ENCODE results near the gene LACC1. TPM values are rescaled to one million over a fixed set of nuclear protein-coding genes. Genes with fewer than 3 reads are reported as not detected.

Gene LACC1
- total and polyA plus RNA-seq, 2 of the 13 experiments (the other 11 are each of a cell fraction or from before 2014, with no cell fraction given) = 0.92 to 1.7 TPM

DNA sequence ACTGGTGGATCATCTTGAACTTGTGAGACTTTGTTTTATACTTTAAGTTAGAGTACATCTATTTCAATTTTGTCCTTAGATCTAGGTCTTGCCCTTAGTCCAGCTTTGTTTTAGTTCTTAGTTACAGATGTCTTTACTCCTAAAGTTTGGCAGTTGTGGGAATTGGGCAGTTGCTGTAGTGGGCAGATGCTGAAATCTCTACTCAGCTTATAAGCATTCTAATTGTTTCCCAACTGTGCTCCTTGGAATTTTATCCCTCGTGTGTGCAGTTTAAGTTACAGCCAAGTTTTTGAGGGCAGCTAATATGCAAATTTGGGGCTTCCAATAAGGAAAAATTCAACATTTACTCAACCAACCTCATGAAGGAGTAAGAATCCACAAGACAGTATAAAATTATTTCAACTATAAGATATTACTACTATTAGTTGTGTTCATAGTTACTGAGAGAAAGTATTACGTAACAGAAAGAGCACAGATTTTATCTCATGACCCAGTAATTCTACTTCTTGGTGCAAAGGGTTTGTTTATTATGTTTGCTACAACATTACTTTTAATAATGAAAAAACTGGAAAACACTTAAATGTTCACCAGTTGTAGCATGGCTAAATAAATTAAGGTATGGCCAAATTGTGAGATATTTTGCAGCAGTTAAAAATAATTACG lies 33.1 kb upstream of the LACC1 start:
- no peak for DNase-seq (ENCODE audit: low spot score)
- no peak for FAIRE-seq
- Histone ChIP-seq H3K36me3 (replicated peaks in 1 of 2; ENCODE audit: control insufficient read depth in 1 of 2, insufficient read depth in 2 of 2, low read length in 2 of 2) (no peaks in the 10 kb centered on the region), H3K9me3 (ENCODE audit: low read length) (peaks cover 23% of the 10 kb centered on the region), H3K4me1 (ENCODE audit: insufficient read depth, low read length) (peaks cover 23% of the 10 kb centered on the region), H3K9ac (ENCODE audit: insufficient read depth, low read depth, low read length) (no peak overlapping the region), H4K20me1 (ENCODE audit: insufficient read depth, low read length) (no peaks in the 10 kb centered on the region), H3K4me3 (replicated peaks in 1 of 3; ENCODE audit: insufficient read depth in 1 of 3, low read depth in 2 of 3, low read length in 3 of 3) (no peak overlapping the region), H3K4me2 (ENCODE audit: low read depth, low read length) (no peak overlapping the region), H3K27me3 (ENCODE audit: control insufficient read depth in 1 of 2, insufficient read depth in 2 of 2, low read length in 2 of 2) (no peaks in the 10 kb centered on the region), H3K79me2 (ENCODE audit: insufficient read depth, low read length) (no peaks in the 10 kb centered on the region), H2AFZ (ENCODE audit: low read length) (no peak overlapping the region), H3K27ac (ENCODE audit: extremely low read length, insufficient read depth, low read length) (no peak overlapping the region)
- 83% methylated on average over 3 of the region's 3 CpGs for WGBS (ENCODE audit: low lambda C conversion rate)
- ChIA-PET CTCF (ENCODE audit: low intra/inter-chr PET ratio, low total read pairs) (no interaction called here), POLR2A (no interaction called here)
- BruUV-seq (replicated peaks) = no TSS peak
- intact Hi-C loops (cut with micrococcal nuclease; ENCODE audit: unreplicated experiment) = no loop called here
- in situ Hi-C loops (cut with HindIII; ENCODE audit: extremely low pct_ligation_motif_present, low pct_unique_long_range_greater_than_20kb) = no loop called here
- TF ChIP-seq SRF (IDR thresholded peaks at IDR 0.05; ENCODE audit: low read depth, low read length) (no peak), CEBPB (IDR thresholded peaks at IDR 0.05; ENCODE audit: borderline replicate concordance, low read depth, low read length) (peak; percentile 41; the same call in 1 of the 2 replicates), SRSF1 (optimal IDR thresholded peaks at IDR 0.05; ENCODE audit: low read depth, low read length) (no peak)
- TF ChIP-seq, protein P1, sequence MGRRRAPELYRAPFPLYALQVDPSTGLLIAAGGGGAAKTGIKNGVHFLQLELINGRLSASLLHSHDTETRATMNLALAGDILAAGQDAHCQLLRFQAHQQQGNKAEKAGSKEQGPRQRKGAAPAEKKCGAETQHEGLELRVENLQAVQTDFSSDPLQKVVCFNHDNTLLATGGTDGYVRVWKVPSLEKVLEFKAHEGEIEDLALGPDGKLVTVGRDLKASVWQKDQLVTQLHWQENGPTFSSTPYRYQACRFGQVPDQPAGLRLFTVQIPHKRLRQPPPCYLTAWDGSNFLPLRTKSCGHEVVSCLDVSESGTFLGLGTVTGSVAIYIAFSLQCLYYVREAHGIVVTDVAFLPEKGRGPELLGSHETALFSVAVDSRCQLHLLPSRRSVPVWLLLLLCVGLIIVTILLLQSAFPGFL (CRISPR knock-in tag; IDR thresholded peaks at IDR 0.05) = no peak
- TF ChIP-seq, protein P2, sequence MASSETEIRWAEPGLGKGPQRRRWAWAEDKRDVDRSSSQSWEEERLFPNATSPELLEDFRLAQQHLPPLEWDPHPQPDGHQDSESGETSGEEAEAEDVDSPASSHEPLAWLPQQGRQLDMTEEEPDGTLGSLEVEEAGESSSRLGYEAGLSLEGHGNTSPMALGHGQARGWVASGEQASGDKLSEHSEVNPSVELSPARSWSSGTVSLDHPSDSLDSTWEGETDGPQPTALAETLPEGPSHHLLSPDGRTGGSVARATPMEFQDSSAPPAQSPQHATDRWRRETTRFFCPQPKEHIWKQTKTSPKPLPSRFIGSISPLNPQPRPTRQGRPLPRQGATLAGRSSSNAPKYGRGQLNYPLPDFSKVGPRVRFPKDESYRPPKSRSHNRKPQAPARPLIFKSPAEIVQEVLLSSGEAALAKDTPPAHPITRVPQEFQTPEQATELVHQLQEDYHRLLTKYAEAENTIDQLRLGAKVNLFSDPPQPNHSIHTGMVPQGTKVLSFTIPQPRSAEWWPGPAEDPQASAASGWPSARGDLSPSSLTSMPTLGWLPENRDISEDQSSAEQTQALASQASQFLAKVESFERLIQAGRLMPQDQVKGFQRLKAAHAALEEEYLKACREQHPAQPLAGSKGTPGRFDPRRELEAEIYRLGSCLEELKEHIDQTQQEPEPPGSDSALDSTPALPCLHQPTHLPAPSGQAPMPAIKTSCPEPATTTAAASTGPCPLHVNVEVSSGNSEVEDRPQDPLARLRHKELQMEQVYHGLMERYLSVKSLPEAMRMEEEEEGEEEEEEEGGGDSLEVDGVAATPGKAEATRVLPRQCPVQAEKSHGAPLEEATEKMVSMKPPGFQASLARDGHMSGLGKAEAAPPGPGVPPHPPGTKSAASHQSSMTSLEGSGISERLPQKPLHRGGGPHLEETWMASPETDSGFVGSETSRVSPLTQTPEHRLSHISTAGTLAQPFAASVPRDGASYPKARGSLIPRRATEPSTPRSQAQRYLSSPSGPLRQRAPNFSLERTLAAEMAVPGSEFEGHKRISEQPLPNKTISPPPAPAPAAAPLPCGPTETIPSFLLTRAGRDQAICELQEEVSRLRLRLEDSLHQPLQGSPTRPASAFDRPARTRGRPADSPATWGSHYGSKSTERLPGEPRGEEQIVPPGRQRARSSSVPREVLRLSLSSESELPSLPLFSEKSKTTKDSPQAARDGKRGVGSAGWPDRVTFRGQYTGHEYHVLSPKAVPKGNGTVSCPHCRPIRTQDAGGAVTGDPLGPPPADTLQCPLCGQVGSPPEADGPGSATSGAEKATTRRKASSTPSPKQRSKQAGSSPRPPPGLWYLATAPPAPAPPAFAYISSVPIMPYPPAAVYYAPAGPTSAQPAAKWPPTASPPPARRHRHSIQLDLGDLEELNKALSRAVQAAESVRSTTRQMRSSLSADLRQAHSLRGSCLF (CRISPR knock-in tag; IDR thresholded peaks at IDR 0.05; ENCODE audit: borderline replicate concordance) = no peak
- no peak for ATAC-seq

Data from HepG2 (cell line).